GM12801 (cell line): ENCODE results near the gene PLSCR4.

Source experiments
- CTCF ChIP-seq: IDR thresholded peaks from one replicate; pipeline ENCODE4 v1.5.1; 2011; ENCODE audit warnings: control low read depth; ENCODE audit not compliant: insufficient read length; ENCODE audit errors: extremely low read depth

The PLSCR4 gene

GRCh38 chr3:146241523-146242240 is 9.2 kb downstream of the PLSCR4 start:
- TF ChIP-seq CTCF: no peak

- no peak for TF ChIP-seq CTCF
Measured at GRCh38 chr3:146233487-146233886, 17.4 kb downstream of the PLSCR4 start.

GRCh38 chr3:146227486-146227885 is 23.4 kb downstream of the PLSCR4 start:
- TF ChIP-seq CTCF: no peak

- no peak for TF ChIP-seq CTCF
Measured at GRCh38 chr3:146226881-146227280, 24.0 kb downstream of the PLSCR4 start.

- TF ChIP-seq CTCF: no peak
Measured at GRCh38 chr3:146223401-146224373, 27.2 kb downstream of the PLSCR4 start.

- no peak for TF ChIP-seq CTCF
Measured at GRCh38 chr3:146222204-146223046, 28.5 kb downstream of the PLSCR4 start.

- no peak for TF ChIP-seq CTCF
Measured at GRCh38 chr3:146221276-146221675, 29.6 kb downstream of the PLSCR4 start.
